Hematopoietic multipotent progenitor cell treated with erythropoietin and hydrocortisone succinate and interleukin-3 and kit ligand, for 4 days (in vitro differentiated cells): ENCODE data around the gene TSLP.

Source experiments
- DNase-seq: peaks from one replicate; pipeline ENCODE4 v3.0.0-alpha.2; 2015

Gene TSLP

DNA sequence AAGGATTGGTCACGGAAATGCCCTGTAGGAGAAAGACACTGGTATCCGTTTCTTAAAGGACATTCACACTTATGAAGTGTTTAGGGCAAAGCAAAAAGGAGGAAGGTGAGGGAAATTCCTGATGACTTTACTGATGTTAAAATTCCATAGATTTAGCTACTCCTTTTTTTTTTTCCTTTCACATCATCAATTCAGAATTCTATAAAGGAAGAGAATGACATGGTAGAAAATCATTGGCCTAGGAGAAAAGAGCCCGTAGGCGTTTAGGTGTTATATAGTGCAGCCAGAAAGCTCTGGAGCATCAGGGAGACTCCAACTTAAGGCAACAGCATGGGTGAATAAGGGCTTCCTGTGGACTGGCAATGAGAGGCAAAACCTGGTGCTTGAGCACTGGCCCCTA is at the start of gene TSLP:
Gene TSLP, plus strand, starts transcription at position 301 of the 400 bp plus-strand sequence. CDS start 178 bp downstream, outside the sequence.
- no peak for DNase-seq

DNA sequence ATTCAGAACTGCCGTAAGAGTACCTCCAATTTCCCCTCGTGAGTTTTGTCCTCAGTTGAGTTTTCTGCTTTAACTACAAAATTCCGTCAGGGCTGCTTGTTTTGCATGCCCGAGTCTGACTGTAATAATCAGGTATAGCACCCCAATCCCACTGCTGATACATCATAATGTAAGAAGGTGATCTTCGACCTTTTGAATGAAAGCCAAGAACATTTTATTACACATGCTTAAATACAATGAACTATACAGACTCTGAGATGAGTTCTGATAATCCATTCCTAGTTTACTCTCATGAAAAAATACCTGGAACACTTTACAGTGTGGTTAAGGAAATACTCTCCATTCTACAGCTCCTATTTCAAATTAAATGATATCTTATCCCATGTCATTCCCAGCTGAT is 49.2 kb upstream of the TSLP start:
- DNase-seq, result no peak

DNA sequence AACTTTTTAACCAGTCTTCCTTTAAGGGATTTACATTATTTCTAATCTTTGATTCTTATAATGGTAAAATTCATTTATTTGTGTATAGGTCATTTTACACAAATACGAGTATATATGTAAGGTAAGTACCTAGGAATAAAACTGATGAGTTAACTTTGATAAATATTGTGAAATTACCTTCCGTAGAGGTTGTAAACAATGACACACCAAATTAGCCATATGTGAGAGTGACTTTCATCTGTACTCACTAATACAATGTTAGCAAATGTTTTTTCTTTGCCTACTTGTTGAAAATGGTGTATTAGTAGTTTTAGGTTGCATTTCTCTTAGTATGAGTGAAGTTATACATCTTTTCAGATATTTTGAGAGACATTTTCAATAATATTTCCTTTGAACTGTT is 42.6 kb upstream of the TSLP start:
- DNase-seq, result no peak

DNA sequence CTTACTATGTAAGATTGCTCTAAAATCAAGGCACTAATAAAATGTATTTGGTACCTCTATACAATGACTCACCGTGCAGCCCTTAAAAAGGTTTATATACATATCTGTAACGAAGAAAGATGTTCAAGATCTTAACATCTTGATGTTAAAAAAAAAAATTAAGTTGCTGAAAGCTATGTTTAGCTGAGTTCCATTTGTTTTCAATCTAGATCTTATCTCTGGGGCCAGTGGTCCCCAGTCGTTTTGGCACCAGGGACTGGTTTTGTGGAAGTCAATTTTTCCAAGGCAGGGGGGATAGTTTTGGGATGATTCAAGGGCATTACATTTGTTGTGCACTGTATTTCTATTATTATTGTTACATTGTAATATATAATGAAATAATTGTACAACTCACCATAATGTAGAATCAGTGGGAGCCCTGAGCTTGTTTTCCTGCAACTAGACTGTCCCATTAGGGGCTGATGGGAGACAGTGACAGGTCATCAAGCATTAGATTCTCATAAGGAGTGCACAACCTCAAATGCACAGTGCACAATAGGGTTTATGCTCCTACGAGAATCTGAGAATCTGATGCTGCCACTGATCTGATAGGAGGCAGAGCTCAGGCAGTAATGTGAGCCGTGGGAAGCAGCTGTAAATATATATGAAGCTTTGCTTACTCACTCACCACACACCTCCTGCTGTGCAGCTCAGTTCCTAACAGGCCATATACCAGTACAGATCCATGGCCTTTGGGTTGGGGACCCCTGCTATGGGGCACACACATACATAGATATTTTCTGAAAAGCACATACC is 27.6 kb upstream of the TSLP start:
- no peak for DNase-seq

DNA sequence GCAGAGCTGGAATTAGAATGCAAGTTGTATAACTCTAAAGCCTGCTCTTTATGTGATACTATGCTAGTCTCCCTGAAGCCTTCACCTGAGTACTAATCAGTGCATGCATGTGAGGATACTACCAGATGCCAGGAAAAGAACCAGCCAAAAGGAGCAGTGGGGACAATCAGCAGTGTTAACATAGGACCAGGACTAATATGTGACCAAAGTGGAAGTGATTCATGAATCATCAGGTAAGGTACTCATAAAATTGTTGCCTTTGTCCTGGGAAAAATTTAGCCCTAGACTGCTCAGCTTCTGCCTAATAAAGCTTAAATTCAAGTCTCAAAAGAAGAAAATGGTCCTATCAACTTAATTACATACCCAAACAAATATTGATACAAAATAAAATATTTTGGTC is 13.4 kb upstream of the TSLP start:
- DNase-seq, result no peak

DNA sequence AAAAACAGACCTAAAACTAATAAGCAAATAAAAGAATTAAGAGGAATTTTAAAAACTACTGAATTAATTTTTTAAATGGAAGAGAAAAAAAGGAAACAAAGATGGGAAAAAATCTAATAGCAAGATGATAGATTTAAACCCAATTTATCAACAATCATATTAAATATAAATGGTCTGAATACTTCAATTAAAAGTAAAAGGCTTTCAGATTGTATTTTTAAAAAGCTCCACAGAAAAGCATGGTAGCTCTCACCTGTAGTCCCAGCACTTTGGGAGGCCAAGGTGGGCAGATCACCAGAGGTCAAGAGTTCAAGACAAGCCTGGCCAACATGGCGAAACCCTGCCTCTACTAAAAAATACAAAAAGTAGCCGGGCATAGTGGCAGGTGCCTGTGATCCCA is 11.3 kb upstream of the TSLP start:
- DNase-seq, result no peak

DNA sequence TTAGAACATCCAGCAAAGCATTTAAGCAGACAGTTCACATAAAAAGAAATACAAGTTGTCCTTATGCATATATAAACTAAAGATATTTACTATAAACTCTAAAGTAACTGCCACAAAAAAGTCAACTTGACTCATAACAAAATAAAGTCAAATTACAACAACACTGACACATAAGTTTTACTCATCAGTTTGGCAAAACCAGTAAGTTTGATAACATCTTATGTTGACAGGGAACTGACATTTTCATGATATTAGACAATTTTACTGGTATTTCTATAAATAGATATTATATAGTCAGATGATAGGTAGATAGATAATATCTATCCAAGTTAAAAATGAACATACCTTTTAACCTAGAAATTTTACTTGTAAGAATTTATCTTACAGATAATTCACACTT is 9.9 kb upstream of the TSLP start:
- DNase-seq, result no peak

DNA sequence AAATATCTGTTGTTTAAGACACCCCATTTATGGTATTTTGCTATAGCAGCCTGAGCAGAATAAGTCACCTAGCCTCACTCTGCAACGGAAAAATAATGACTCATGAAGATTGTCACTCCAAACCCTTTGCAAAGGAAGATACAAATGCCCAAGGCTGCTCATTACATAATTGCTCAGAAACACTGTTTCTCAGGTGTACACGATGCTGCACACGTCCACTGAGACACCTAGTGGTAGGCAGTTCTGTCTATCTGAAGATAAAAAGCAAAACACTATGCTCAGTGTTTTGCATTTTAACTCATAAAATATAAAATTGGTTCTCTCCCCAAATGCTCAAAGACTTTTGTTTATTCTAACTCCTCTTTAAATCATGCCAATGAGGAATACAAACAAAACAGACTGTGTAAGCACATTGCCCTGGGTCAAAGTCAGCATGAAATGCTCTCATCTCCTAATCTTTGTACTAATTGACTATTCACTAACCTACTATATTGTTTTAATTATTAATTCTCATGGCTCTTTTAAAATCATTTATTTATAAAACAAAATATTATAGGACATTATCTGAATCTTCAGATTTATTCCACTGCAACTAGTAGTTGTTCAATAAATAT is 7.7 kb upstream of the TSLP start:
- DNase-seq, result peak; percentile 5

DNA sequence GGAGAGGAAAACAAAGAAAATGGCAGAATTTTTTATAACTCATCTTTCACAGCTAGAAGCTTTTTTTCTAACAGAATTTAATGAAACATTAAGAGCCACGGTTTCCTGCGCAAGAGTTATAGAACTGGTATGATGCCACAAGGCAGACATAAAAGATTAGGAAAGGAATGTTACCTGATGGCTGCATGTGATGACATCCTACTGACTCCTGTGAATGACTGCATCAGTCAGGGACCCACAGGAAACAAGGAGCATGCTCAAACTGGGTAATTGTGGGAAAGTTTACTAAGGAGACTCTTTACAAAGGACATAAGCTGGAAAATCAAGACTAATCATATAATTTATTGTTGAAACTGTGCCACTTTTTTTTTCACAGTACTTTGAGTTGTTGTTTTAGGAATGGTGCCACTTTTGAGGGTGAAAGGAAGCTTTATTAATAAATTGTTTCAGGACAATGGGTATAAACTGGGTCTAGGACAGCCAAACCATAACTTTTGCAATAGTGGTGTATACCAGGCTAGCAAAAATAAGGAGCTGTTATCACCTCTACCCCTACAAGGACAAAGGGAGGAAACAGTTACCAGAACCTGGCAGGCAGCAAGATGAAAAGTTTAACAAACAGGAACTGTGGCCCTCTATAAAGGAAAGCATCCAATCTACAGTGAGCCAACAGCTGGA is 5.1 kb upstream of the TSLP start:
- DNase-seq, result no peak

DNA sequence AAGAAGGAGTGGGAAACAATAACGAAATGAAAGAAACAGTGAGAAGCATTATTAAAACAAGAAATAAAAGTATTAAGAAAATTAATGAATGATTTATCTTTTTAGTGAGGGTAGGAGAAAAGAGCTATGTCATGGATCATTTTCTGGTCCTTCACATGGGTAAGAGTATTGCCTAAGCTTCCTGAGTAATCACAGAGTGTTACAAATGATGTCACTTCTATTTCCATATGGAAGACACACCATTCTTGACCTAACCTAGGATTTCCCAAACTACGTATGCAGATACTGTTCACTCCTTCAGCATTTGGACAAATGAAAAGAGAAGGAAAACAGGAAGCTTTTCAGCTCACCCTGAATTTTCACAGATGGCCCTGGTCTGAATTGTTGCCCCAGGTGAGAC is 3.3 kb upstream of the TSLP start:
- no peak for DNase-seq

DNA sequence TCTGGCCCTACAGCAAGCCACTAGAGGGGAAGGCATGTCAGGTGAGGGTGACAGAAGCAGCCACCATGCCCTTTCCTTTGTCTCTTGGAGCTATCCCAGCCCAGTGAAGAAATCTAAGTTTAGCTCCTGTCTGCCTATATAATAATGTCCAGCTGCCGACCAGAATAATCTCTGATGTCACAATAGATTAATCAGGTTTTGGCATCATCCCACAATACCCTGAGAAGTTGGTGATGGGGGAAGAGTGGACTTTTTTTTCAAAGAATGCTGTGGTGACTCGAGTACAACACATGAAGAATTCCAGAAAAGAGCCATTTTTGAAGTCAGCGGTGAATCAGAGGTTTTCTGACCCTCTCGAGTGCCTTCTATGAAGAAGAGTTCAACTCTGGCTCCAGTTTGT is 1.7 kb upstream of the TSLP start:
- DNase-seq, result no peak

DNA sequence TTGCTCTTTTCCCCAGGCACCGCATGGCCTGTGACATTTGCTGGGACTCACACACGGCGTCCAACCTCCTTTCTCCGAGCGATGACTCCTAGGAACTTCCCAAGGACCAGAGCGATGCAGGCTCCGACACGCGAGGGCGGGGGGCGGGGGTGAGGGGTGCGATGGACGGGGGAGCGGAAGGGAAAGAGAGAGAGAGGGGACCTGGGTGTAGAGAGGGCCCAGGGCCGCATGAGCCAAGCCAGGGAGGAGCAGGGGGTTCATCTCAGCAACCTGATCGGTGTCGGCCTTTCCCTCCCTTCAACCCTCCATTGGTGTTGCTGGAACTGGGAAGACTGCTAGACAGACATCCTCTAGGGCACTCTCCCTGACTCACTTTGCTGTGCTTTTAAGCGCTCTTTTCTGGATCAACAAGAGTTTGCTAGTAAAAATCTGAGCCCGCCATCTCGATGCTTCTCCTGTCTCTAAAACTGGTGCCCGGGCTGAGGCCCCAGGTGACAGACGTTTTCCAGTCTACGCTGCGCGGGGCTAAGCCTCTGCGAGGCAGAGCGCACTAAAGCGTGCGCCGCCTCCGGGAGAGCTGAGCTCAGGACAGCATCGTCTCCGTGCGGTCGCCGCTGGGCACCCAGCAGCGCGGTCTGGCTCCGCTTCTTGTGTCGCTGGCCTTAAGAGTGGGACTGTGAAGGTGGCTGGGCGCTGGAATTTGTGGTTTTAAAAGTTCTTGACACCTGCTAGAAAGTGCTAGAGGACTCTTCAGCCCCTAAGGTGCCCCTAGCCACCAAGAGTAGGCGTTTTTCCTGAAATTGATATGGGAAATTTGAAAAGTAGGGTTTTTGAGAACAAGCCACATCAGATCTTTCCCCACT is 1.0 kb upstream of the TSLP start:
- peak; percentile 43 for DNase-seq

DNA sequence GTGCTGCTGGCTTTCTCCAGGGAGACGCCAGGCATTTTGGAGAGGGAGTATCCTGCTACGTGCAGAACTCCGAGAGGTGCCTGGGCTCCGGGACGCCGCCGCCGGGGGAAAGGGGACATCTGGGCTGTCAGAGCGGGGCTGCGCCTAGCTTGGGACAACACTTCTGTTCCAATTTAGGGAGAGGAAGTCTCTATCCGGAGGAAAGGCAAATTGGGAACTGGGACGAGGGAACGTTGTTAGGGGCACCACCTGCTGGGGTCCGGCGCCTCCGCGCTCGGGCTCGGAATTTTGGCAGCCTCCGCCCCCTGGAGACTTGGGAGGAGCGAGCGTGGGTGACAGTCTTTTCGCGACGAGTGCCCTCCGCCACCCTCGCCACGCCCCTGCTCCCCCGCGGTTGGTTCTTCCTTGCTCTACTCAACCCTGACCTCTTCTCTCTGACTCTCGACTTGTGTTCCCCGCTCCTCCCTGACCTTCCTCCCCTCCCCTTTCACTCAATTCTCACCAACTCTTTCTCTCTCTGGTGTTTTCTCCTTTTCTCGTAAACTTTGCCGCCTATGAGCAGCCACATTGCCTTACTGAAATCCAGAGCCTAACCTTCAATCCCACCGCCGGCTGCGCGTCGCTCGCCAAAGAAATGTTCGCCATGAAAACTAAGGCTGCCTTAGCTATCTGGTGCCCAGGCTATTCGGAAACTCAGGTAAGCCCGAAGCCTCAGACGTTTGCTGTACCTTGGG is 1.6 kb downstream of the TSLP start:
- DNase-seq, result peak; percentile 81

DNA sequence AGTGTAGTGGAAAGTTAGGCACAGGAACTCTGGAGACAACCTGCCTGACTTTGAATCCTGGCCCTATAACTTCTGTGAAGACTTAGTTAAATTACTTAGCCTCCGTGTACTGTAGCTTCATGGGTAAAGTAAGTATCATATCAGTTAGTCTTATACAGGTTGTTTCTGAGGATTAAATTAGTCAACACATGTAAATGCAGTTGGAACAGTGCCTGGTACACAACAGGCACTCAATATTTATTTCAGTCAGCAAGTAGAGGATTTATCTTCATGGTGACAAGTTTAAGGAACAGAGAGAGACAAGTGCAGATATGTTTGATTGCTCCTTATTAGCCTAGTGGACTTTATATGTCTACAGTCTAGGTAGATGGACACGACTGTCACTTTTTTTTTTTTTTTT is 2.7 kb downstream of the TSLP start:
- no peak for DNase-seq

DNA sequence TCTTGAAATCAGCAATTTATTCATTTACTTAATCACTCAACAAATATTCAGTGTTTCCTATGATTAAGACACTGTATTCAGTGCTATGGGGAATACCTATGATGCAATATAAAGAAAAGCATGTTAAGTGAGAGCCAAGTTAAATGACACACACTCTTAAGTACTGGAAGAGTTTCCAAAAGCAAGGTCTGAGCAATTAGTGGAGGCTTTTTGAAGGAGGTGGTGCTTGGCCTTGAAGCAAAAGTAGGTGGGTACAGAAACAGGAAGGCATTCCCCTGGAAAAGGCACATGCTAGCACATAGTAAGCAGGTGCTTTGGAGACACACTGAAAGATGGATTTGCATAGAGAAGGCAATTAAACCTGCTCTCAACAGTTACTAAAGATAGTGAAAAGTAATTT is 4.0 kb downstream of the TSLP start:
- DNase-seq, result no peak

DNA sequence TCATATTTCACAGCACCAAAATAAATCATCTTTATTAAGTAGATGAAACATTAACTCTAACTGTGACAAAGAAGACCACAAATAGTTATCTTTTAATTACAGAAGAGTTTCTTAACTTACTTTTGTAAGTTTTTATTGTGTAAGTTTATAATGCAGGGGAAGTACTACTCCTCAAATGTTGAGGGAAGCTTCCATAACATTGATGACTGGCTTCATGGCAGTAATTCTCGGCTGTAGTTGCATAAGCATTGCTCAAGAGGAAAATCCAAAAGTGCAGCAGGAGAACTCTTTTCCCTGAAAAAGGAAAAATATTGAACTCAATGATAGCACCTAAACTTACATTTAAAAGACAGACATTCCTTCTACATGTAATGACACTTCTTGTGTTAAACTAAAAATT is 4.6 kb downstream of the TSLP start:
- DNase-seq, result no peak

DNA sequence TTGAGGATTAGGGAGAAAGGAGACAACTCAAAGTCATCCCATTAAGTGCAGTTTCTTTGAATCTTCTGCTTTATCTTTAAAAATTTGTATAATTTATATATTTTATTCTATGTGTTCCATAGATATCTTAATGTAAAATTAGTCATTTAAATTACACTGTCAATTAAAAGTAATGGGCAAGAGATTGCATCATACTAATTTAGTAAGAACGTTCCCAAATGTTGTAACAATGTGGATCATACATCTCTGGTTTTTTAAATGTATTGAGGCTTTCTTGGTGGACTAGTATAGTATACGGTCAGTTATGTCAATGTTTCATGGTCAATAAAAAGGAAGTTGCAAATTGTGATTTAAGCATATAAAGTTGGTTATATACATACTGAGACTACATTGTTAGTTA is 6.2 kb downstream of the TSLP start:
- no peak for DNase-seq

DNA sequence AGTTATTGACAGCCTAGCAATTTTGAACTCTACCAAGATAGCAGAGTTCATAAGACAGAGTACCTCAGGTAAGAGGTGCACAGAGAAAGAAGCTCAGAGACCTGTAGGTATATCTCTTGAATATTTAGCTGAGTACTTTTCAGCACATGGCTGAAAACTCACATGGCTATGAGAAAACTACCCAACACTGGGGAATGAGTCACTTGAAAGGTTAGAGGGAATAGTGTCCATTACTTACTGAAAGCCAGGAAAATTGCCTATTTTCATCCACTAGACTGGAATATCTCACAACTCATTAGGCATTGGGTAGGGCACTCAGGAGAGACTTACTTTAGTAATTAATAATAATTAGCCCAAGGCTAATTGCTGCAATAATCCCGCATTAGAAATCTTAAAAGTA is 8.3 kb downstream of the TSLP start:
- DNase-seq, result no peak

DNA sequence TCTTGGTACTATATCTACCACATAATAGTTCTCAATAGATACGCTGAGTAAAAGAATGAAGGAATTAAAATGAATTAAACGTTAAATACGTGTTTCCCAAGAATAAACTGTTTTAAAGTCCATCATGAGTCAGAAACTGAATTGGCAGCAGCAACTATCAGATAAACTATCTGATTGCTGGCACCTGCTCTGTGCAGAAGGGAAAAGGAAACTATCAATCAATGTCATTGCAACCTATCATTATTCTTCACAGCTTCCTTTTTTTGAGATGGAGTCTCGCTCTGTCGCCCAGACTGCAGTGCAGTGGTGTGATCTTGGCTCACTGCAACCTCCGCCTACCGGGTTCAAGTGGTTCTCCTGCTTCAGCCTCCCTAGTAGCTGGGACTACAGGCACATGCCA is 11.8 kb downstream of the TSLP start:
- DNase-seq, result peak; percentile 81

DNA sequence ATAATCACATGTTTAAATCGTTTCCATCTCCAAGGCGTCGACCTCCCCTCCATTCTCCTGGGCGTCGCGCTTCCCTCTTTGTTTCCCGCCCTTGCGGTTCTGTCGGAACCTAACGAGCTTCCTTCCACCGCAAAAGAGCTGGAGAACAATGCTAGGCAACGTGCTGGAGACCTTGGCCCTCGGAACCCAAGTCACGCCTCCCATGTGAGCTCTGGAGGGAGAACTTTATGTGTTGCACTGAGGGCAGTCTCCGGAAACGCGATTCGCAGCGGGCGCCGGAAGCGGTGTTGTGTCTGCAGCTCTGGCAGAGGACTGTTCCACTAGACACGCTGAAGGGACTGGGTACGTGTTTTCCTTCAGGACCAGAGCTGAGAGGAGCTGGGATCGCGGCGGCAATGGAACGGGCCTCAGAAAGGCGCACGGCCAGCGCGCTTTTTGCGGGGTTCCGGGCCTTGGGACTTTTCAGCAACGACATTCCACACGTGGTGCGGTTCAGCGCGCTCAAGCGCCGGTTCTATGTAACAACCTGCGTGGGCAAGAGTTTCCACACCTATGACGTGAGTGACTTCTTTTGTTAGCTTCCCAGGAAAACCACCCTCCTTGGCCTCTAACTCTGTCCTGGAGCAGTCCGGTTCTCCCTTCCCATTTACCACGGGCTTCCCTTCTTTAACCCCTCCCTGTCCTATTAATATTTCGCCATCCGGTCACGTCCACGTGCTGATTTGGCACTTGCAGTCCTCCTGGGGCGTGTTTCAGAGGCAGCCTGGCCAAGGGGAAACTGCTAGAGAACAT is 20.7 kb downstream of the TSLP start, which contains the start of gene WDR36:
Gene WDR36, plus strand, starts transcription at position 287 of the 792 bp plus-strand sequence. Its CDS starts 109 bp downstream, at position 396.
- peak; percentile 96 for DNase-seq

DNA sequence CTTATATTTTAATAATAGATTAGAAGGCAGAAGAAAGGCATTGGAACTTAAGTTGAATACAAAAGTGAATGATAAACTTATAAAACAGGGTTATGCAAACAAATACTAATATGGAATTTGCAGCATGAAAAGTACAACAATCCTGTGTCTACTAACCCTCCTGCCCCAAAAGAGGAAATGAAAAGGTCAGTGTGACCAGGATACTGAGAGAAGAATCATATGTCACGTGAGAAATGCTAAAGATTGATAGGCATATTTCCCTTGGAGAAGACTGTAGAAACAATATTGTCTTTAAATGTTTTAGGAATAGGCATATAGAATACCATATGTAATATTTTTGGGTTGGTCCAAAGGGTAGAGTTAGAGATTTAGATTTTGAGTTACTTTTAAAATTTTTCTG is 24.5 kb downstream of the TSLP start:
- DNase-seq, result no peak
